GM18907 (cell line): ENCODE results near the gene PRKAG2.

ENCODE experiments used
- ATAC-seq: cut with Tn5 transposase; IDR thresholded peaks from one replicate; pipeline ENCODE4 v1.9.1; 2021; ENCODE audit warnings: mild to moderate bottlenecking, moderate library complexity; ENCODE audit not compliant: unreplicated experiment

PRKAG2 gene

DNA sequence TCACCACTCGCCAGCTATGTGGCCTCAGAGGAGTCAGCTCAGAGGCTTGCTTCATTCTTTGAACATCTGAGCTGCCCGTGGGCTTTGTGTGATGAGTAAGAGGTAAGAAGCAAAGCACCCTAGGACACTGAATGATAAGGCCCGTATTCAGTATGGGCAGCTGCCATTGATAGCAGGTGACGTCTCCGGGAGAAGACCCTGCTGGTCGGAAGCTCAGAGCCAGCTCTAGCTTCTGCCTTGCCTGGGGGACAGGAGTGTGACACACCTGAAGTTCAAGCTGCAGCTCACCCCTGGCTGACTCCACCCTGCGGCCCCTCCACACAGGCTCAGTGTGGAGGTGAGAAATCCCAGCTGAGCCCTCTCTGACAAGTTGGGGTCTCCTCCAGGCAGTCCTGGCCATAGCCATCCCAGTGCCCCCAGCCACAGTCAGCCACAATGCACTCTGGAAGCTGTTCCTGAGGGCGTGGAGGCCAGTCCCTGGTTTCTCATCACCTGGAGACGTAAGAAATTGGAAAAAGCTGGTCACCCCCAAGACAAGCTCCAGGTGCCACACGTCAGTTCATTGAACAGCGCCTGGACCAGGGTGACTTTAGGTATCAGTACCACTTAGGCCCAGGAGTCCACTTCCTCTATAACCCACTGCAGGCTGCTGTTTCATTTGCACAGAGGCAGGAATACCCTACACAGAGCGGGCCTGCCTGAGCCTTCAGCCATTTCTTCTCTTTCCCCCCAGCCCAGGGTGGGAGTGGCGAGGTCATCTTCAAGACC is 192.3 kb downstream of the PRKAG2 start:
- no peak for ATAC-seq

DNA sequence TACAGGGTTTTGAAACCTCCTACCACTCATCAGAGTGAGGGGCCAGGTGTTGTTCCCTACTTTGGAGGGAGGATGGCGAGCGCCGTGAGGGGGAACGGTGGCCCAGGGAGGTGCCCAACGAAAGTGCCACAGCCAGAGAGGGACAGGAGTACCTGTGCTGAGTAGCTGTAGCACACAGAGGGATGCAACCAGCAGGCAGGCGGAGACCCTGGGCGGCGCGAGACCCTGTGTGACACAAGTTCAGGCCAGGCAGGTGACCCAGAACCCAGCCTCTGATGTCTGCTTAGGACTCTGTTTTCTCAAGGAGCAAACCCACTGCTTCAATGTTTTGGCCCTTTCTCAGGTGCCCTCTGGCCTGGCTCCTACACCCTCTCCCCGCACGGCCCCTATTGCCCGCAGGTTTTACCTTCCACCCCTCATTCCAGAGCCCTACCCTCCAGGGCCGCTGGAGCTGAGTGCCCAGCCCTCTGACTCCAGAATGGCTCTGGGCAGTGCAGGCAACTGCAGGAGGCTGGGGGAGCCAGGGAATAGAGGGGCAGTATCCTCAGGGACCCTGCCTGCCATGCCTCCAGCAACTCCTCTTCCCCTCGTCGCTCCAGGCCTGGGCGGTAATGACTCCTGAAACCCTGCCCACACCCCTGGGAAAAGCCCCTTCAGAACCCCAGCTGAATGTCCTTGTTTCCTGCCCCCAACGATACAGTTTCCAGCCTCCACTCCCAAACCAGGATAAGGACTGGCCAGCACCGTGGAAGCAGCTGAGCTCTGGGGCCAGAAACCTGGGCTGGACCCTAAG is 193.1 kb downstream of the PRKAG2 start:
- no peak for ATAC-seq

DNA sequence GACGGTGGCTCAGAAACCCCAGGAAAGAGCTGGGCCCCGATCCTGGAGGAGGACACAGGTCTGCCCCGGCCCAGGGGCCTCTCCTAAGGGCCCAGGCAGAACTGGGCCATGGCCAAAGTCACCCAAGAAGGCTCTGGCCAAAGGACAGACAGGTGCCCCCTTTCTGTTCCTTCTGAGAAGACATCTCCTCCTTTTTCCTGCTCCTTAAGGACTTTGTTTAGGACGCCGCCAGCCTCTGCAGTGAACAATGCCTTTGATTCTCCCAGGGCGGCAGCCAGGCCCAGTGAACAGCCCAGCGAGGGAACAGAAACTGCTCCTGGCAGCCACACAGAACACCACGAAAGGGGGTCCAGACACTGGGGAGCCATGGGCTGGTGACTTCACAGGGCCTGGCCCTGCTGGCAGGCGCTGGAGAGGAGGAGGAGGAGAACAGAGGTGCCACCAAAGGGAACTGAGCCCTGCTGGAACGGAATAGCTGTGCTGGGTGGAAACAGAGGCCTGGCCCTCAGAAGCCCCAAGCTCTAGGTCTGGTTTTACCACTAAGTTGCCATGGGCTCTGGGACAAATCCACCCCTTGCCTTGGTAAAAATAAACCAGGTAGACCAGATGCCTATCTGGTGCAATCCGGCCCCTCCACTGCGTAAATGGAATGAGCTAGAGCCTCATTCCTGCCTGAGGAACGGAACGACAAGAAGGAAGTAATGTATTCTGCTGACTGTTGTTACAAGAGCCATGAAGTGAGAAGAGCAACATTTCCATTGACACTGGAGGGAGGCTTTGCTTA is 193.9 kb downstream of the PRKAG2 start:
- no peak for ATAC-seq

DNA sequence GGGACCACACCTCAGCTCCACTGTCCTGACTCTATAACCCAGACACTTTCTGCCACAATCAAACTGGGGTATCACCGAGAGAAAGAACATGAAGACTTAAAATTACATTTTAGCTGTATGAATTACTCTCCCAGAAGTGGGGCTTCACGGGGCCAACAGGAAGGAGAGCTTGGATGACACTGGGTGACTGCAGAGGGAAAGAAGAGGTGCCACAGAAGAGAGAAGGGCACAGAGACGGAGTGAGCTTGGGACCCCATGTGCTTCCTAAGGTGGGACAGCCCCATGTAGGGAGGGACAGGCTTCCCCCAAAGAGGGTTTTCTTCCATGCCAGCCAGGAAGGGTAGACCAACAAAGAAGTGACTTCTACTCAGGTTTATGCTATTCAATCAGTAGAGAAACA is 195.2 kb downstream of the PRKAG2 start:
- no peak for ATAC-seq

DNA sequence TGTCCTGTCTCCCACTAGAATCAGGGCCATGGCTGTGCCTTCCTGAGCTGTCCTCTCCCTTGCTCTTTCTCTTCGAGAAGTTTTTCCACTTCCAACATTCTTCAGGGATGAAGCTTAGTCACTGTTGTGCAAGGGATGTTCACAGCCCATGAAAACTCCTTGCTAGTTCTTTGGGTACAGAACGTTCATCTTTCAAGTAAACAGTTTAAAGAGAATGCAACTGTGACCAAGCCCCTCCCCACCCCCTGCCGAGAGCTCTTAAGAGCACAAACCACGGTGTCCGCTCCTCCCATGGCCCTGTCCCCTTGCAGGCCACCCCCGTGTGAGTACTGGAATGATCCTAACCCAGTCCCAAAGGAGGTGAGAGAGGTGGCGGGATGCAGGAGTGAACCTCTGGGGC is 196.1 kb downstream of the PRKAG2 start:
- ATAC-seq: no peak

DNA sequence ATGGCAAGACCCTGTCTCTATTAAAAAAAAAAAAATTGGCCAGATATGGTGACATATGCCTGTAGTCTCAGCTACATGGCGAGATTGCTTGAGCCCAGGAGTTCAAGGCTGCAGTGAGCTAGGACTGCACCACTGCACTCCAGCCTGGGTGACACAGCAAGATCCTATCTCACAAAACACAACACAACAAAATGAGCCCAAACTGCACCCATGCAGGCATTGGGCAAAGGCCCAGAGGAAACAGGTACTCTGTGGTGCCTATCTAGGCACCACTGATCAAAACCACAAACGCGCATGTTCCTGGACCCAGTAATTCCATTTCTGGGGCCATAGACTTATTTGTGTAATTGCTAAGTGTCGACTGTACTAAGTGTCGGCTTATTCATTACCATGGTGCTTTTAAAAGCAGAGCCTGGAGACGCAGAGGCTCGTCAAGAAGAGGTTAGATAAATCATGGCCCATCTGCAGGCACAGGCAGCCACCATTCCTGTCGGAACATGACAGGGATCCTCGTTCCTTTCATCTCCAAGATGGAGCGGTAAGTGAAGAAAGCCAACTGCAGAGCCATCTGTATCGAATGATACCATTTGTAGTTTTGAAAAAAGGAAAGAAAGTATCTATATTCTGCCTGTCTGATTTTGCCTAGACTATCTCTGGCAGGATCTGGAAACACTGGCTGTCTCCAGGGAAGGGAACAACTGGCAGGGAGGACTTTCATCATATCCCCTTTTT is 196.9 kb downstream of the PRKAG2 start:
- no peak for ATAC-seq

DNA sequence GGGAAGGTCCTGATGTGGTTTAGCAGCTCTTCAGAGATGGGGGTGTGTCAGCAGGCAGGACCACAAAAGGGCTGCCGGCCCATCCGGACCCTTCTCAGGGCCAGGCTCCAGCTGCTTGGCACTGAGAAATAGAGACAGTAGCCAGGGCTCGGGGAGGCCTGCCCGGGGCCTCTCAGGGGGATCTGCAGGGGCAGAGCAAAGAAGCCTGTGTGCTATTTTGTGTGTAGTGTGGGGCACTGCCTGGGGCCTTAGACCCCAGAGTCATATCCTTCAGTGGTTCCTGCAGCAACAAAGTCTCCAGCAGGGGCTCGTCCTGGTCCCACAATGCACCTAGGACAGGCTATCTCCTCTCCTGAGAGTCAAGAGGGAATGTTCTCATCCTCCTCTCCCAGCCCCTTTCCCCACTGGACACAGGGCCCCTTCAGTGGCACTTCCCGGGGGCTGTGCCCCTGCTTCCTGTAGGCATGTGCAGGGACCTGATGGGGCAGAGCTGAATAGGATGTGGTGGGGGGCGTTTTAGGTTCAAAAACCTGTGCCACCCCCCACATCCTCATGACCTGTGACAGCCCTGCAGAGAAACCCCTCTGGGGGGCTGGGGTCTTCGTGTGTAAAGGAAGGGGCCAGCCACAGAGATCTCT is 197.7 kb downstream of the PRKAG2 start:
- no peak for ATAC-seq

DNA sequence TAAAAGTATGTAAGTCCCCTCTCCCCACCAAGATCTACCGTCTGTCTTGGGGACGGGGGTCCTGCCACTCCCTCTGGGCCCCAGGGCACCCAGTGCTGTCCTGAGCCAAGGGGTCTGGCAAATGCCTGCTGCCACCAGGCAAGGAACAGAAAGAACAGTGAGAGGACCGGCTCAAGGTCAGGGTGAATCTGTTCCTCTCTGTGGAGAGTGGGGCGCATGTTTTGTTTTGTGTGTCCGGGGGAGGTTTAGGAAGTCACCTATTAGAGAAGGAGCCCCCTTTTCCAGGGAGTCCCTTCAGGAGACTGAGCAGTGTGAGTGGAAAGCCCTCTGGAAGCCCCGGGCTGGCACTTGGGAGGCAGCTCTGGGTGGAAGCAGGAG is 198.7 kb downstream of the PRKAG2 start:
- no peak for ATAC-seq

DNA sequence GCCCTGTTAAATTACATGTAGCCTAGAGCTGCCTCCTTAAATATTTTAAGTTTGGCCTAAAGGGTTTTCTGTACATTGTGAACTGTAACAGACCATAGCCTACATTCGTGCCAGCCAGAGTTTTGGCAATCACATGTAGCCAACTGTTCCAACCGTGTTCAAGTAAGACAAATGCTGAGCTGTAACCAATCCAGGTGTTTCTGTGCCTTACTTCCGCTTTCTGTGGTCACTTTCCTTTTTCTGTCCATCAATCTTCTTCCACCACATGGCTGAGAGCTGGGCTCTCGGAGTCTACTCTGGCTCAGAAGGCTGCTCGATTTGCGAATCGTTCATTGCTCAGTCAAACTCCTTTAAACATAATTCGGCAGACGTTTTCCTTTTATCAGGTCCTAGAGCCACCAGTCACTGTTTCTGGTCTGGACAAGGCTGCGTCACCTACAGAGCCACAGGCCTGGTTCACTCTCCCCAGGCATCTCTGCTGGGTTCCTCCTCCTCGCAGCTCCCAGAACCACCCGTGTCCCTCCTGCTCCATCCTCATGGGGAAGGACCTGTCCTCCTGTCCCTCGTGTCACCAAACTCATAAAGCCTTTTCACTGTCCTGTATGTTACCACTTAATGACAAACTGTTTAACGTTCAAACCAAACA is 199.2 kb downstream of the PRKAG2 start:
- ATAC-seq: no peak

DNA sequence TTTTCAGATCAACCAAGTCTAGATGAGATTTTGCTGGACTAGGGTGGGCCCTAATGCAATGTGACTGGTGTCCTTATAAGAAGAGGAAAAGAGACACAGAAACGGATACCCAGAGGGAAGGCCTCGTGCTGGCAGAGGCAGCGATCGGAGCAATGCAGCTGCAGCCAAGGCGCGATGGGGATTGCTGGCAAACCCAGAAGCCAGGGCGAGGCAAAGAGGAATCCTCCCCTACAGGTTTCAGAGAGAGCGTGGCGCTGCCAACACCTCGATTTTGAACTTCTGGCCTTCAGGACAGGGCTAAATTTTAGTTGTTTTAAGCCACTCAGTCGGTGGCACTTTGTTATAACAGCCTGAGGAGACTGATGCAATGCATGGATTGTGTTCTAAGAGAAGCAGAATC is 200.2 kb downstream of the PRKAG2 start:
- ATAC-seq: no peak

DNA sequence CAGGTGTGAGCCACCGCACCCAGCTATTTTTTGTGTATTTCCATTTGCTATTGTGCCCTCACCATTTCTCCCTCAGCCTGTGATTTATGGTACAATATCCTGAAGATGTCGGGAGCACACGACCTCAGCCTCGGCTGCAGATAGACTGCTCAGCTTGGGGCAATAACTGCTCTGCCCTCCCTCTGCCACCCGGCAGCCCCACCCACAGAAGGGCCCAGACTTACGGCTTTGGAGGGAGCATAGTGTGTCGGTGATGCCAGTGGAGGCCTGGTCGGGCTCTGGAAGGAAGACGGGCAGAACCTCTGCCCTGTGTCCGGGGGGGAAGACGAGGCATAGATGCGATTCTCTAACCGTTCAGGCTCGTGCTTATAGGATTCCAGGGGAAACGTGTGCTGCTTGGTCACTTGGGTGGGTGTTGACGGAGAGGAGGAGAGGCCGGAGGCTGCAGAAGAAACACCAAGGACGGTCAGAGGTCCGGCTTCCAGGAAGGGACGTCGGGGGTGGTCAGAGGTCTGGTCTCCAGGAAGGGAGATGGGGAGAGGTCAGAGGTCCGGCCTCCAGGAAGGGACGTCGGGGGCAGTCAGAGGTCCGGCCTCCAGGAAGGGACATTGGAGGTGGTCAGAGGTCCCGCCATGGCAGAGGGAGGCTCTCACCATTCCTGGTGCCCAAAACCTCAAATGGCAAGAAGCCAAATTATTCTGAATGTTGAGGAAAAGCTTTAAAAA is 201.6 kb downstream of the PRKAG2 start:
- ATAC-seq: no peak

DNA sequence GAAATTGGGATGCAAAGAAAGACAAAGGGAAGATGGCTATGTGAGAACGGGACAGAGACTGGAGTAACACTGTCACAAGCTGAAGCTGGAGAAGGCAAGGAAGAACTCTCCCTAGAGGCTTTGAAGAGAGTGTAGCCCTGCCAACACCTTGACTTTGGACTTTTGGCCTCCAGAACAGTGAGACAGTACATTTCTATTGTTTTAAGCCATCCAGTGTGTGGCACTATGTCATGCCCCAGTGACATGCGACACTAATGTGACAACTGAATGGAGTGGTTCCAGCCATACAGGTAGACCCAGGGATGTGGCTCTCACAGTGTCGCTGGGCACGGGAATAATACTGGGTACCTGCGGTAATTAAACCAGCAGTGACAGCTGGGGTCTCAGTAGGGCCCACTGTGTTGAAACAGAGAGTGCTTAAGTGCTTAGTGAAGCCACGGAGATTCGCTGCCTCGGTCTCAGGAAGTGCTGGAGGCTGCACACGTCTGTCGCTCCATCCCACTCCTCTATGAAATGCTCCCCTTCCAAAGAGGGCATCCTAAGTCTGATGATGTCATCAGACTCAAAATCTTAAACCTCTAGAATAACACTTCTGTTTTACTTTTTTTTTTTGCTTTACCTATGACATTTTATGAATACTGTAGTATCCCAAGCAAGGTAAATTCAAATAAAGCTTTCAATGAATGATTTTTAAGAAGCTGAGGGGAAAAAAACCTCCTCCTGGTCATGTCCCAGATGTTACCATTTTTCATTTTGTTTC is 202.6 kb downstream of the PRKAG2 start:
- no peak for ATAC-seq

DNA sequence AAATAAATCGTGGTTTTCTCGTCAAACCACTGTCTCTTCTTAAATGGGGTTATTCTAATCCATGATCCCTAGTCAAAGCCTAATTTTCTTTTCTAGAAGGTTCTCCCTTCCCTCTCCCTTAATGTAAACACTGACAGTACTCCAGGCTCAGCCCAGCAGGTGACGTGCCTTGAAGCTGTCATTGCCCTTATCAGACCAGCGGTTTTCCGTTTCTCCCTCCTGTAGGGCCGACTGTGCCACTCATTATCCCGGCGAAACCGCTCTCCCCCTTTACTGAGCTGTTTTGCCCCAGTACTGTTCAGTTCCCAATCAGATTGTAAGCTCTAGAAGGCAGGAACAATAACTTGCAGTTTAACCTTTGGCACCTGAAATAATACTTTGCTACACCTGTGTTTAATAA is 203.7 kb downstream of the PRKAG2 start:
- no peak for ATAC-seq

DNA sequence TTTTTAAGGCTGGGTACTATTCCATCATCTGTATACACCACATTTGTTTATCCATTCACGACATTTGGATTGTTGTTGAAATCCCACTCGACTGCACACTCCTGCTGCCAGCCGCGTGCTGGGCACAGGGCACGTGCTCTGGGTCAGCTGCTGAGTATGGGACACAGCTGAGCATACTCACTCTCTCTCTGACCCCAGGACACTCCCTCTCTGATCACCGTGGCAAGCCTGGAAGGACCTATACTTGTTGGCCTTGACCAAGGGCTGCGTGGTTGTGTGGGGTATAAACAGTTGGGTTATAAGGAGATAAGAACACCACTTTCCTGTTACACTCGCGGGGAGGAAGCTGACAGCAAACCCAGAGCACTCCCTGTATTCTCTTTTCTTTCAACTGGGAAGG is 204.2 kb downstream of the PRKAG2 start:
- ATAC-seq: no peak

DNA sequence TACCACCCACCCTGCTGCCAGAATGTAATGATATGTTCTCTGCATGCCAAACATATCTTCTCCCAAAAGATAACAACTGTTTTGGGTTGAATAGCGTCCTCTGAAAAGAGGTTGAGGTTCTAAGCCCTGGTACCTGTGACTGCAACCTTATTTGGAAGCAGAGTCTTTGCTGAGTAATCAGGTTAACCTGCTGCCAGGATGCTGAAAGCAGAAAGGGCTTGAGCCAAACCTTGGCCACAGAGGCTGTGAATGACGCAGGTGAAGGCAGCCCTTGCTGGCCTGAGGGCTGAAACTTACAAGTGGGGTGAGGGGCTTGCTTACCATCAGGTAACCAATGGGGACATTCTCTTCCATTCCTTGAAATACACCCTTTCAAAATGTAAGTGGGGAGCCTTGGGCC is 205.4 kb downstream of the PRKAG2 start:
- ATAC-seq: no peak

DNA sequence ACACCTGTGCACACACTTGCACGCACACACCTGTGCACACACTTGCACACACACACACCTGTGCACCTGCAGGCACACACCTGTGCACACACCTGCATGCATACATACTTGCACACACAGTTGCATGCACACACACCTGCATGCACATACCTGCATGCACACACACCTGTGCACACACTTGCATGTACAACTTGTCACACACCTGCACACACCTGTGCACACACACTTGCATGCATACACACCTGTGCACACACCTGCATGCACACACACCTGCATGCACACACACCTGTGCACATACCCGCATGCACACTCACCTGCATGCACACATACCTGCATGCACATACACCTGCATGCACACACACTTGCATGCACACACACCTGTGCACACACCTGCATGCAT is 207.2 kb downstream of the PRKAG2 start:
- no peak for ATAC-seq

DNA sequence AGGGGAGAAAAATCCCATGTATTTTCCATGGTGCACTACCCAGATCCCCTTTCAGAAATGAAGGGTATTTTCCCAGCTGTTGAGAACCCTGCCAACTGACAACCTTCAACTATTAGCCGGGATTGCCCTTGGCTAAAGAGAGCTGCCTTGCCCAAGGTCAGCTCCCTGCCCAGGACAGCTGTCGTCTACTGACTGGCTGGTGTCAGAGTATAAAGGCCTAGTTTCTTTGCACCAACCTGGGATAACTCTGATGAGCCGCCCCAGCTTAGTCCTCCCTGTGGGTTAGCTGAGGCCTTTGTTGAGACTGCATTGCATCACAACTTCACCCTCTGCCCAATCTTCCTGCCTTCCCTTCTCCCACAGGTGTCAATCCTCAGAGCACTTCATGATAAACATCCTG is 210.0 kb downstream of the PRKAG2 start:
- ATAC-seq: no peak

DNA sequence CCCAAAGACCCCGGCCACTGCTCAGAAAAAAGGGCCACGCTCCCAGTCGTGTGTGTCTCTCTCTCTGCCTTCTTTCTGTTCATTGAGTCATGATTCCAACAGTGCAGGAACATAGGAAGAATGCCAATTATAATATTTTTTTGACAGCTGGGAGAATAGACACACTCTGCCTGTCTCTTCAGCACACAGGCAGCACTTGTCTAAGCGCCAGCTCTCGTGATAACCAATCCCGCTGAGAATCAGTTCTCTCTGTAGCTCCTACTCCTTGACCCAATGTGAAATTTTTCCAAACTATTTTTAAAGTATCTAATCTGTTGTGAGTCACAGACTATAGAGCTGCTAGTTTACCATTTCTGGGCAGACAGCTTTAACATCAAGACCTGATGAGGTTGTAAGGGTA is 211.5 kb downstream of the PRKAG2 start:
- no peak for ATAC-seq

DNA sequence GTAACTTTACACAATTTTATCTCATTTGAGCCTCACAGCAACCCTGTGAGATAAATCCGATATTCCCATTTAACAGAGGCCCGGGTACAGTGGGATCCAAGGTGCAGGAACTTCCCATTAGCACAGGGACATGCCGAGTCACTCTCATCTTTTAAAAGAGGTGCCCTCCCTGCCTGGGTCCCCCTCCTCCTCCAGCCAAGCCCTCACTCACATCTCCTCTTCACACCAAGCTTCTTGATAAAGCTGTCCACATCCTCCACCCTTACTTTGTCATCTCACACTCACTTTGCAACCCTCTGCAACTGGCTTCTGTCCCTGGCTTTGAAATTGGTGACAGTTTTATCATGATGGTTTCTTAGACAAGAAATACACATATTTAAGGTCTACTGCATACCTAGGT is 212.6 kb downstream of the PRKAG2 start:
- ATAC-seq: no peak
